ENCODE data around the gene PTPRD.

Gene PTPRD

GRCh38 chr9:8534828-8535227 lies 2078.0 kb downstream of the PTPRD start:
- no peak for DNase-seq

- no peak for DNase-seq
Observed at GRCh38 chr9:8533681-8534080, 2079.1 kb downstream of the PTPRD start.

GRCh38 chr9:8531826-8532415 lies 2080.9 kb downstream of the PTPRD start:
- no peak for DNase-seq

- no peak for DNase-seq
Observed at GRCh38 chr9:8521112-8521511, 2091.7 kb downstream of the PTPRD start.

GRCh38 chr9:8515748-8516147 lies 2097.1 kb downstream of the PTPRD start:
- DNase-seq, result no peak

GRCh38 chr9:8514760-8515159 lies 2098.0 kb downstream of the PTPRD start:
- no peak for DNase-seq

GRCh38 chr9:8508671-8509290 lies 2104.0 kb downstream of the PTPRD start:
- no peak for DNase-seq

GRCh38 chr9:8494571-8494970 lies 2118.2 kb downstream of the PTPRD start:
- DNase-seq, result no peak

- no peak for DNase-seq
Observed at GRCh38 chr9:8492679-8493078, 2120.1 kb downstream of the PTPRD start.

GRCh38 chr9:8492024-8492423 lies 2120.8 kb downstream of the PTPRD start:
- DNase-seq, result no peak

- DNase-seq, result no peak
Observed at GRCh38 chr9:8491563-8491962, 2121.2 kb downstream of the PTPRD start.

- no peak for DNase-seq
Observed at GRCh38 chr9:8489835-8490234, 2123.0 kb downstream of the PTPRD start.

- peak; percentile 39 for DNase-seq
Observed at GRCh38 chr9:8486095-8486494, 2126.7 kb downstream of the PTPRD start.

- no peak for DNase-seq
Observed at GRCh38 chr9:8484597-8485191, 2128.1 kb downstream of the PTPRD start.

GRCh38 chr9:8477450-8477849 lies 2135.4 kb downstream of the PTPRD start:
- DNase-seq, result no peak

- no peak for DNase-seq
Observed at GRCh38 chr9:8474937-8475336, 2137.9 kb downstream of the PTPRD start.

GRCh38 chr9:8473244-8474020 lies 2139.4 kb downstream of the PTPRD start:
- no peak for DNase-seq

GRCh38 chr9:8468045-8468637 lies 2144.7 kb downstream of the PTPRD start:
- no peak for DNase-seq

GRCh38 chr9:8457816-8458215 lies 2155.0 kb downstream of the PTPRD start:
- DNase-seq, result no peak

- DNase-seq, result no peak
Observed at GRCh38 chr9:8457055-8457454, 2155.7 kb downstream of the PTPRD start.

- DNase-seq, result no peak
Observed at GRCh38 chr9:8456344-8456743, 2156.5 kb downstream of the PTPRD start.

GRCh38 chr9:8450810-8451545 lies 2161.8 kb downstream of the PTPRD start:
- DNase-seq, result no peak

- DNase-seq, result no peak
Observed at GRCh38 chr9:8448226-8448625, 2164.6 kb downstream of the PTPRD start.
